HG03025 (cell line): ENCODE results near the gene MS4A2.
"Not testable (repeated sequence)": the region's sequence is repeated elsewhere in the genome, so short reads cannot be mapped to it uniquely, and the experiment has no call there.

Experiments
- ATAC-seq: cut with Tn5 transposase; IDR thresholded peaks from one replicate; pipeline ENCODE4 v1.9.1; 2021; ENCODE audit warnings: mild to moderate bottlenecking, moderate library complexity; ENCODE audit not compliant: unreplicated experiment, low FRiP score

MS4A2 gene

GRCh38 chr11:60088364-60088763 is at the start of gene MS4A2:
Gene MS4A2 (plus strand): TSS chr11:60088664. CDS start chr11:60088766, 102 bp downstream.
- ATAC-seq = no peak

- no peak for ATAC-seq
Measured at GRCh38 chr11:60040109-60040508, 48.4 kb upstream of the MS4A2 start, which contains the start of gene OOSP2. Gene OOSP2 (plus strand): TSS chr11:60040409. CDS start chr11:60040460, 51 bp downstream.

- ATAC-seq = not testable (repeated sequence)
Measured at GRCh38 chr11:60050422-60050821, 38.0 kb upstream of the MS4A2 start.

- ATAC-seq = not testable (repeated sequence)
Measured at GRCh38 chr11:60050839-60051238, 37.6 kb upstream of the MS4A2 start.

- no peak for ATAC-seq
Measured at GRCh38 chr11:60056349-60056969, 32.0 kb upstream of the MS4A2 start, which contains the start of gene MS4A3. Gene MS4A3 (plus strand): TSS chr11:60056665. CDS start chr11:60061161, 4,496 bp downstream.

GRCh38 chr11:60059052-60059451 is 29.4 kb upstream of the MS4A2 start:
- ATAC-seq = no peak

- no peak for ATAC-seq
Measured at GRCh38 chr11:60059521-60060240, 28.8 kb upstream of the MS4A2 start.

- no peak for ATAC-seq
Measured at GRCh38 chr11:60064111-60064510, 24.4 kb upstream of the MS4A2 start.

GRCh38 chr11:60065801-60066200 is 22.7 kb upstream of the MS4A2 start:
- no peak for ATAC-seq

- no peak for ATAC-seq
Measured at GRCh38 chr11:60069450-60069849, 19.0 kb upstream of the MS4A2 start.

GRCh38 chr11:60071644-60072043 is 16.8 kb upstream of the MS4A2 start:
- not testable (repeated sequence) for ATAC-seq

- ATAC-seq = no peak
Measured at GRCh38 chr11:60077216-60077817, 11.1 kb upstream of the MS4A2 start.

GRCh38 chr11:60077981-60078380 is 10.5 kb upstream of the MS4A2 start:
- ATAC-seq = no peak

- ATAC-seq = no peak
Measured at GRCh38 chr11:60078745-60079144, 9.7 kb upstream of the MS4A2 start.

- ATAC-seq = no peak
Measured at GRCh38 chr11:60080535-60080934, 7.9 kb upstream of the MS4A2 start.

GRCh38 chr11:60084631-60085273 is 3.7 kb upstream of the MS4A2 start:
- no peak for ATAC-seq

- no peak for ATAC-seq
Measured at GRCh38 chr11:60085909-60086308, 2.6 kb upstream of the MS4A2 start.

GRCh38 chr11:60087239-60087638 is 1.2 kb upstream of the MS4A2 start:
- ATAC-seq = no peak

GRCh38 chr11:60095477-60096120 is 7.1 kb downstream of the MS4A2 start:
- ATAC-seq = no peak

GRCh38 chr11:60097189-60097588 is 8.7 kb downstream of the MS4A2 start:
- ATAC-seq = no peak

GRCh38 chr11:60098508-60098907 is 10.0 kb downstream of the MS4A2 start:
- no peak for ATAC-seq
